ENCODE measurements around the gene FKBP10.

DNA sequence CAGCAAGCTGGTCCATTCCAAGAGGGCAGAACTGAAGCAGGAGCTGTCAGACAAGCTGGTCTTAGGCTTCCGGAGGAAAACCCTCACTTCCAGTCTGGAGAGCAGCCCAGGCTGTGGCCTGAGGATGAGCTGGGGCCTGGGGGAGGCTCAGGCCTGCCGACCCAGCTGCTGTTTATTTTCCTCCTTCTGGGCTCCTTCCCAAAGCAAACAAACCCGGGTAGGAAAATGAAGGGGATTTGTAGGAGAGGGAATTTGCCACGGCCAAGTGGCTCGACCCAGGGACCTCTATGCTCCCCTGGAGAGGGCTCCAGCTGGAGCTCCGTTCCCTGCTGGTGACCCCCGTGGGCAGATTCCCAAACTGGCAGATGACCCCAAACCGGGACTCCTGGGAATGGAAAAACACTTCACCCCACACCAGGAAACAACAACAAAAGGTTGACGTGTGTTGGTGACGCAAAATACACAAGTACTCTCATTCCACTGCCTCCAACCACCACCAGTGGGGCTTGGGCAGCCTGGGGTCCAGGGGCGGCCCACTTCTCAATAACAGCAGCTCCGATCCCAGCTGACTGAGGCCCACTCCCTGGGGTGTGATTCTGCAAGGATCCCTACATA is 35.1 kb upstream of the FKBP10 start:
- TF ChIP-seq MYC (IDR thresholded peaks at IDR 0.05; ENCODE audit: low read depth, low read length) = no peak
- no peak for TF ChIP-seq POLR2A (IDR thresholded peaks at IDR 0.05; ENCODE audit: extremely low read depth, insufficient read length)
- TF ChIP-seq, protein P1, sequence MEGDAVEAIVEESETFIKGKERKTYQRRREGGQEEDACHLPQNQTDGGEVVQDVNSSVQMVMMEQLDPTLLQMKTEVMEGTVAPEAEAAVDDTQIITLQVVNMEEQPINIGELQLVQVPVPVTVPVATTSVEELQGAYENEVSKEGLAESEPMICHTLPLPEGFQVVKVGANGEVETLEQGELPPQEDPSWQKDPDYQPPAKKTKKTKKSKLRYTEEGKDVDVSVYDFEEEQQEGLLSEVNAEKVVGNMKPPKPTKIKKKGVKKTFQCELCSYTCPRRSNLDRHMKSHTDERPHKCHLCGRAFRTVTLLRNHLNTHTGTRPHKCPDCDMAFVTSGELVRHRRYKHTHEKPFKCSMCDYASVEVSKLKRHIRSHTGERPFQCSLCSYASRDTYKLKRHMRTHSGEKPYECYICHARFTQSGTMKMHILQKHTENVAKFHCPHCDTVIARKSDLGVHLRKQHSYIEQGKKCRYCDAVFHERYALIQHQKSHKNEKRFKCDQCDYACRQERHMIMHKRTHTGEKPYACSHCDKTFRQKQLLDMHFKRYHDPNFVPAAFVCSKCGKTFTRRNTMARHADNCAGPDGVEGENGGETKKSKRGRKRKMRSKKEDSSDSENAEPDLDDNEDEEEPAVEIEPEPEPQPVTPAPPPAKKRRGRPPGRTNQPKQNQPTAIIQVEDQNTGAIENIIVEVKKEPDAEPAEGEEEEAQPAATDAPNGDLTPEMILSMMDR (IDR thresholded peaks at IDR 0.05; ENCODE audit: low read depth, low read length) = no peak
